HK-2 (cell line): ENCODE data around the gene SLC25A31.
A peak's percentile ranks its signal among the peaks of the same experiment; 100 is the strongest.

Experiments used
- DNase-seq: peaks from one replicate; pipeline ENCODE4 v3.0.0-alpha.2; 2018; ENCODE audit not compliant: unreplicated experiment

Gene SLC25A31

DNA sequence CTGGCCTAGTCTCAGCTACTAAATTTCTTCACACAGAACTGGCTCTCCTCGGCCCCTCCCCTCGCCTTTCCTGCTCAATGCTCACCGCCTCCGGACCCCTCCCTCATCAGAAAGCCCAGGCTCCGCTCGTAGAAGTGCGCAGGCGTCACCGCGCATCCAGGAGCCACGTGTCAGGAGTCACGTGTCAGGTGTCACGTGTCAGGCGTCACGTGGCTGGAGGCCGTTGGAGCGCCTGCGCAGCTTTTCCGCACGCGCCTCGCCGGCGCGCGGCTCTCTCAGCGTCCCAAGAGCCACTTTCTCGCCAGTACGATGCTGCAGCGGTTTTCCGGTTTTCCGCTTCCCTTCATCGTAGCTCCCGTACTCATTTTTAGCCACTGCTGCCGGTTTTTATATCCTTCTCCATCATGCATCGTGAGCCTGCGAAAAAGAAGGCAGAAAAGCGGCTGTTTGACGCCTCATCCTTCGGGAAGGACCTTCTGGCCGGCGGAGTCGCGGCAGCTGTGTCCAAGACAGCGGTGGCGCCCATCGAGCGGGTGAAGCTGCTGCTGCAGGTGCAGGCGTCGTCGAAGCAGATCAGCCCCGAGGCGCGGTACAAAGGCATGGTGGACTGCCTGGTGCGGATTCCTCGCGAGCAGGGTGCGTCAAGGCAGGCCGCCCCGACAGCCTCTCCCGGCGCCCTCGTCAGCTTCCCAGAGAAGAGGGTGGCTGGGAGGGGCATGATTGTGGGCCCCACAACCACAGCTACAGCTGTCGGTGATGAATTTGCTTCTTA lies at the start of gene SLC25A31:
TSS of gene SLC25A31 (plus strand) at position 259 of the 772 bp plus-strand sequence. CDS start at position 405, 146 bp downstream.
- DNase-seq: no peak

DNA sequence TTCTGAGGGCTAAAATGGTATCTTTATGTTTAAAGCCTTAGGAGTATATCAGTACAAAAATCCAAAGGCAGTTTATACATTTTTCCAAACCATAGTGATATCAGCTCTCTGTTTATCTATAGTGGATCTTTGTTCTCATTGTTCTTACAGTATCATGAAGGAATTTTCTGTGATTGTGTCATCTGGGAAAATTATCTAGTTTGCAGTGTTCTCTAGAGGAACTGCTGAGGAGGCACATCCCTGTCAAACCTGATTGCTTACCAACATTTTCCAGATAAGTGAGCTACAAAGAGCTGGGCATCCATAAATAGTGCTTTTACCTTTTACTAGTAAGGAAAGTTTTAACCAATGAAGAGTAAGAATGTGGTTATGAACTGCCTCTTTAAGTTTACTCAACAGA lies 44.9 kb upstream of the SLC25A31 start:
- DNase-seq: no peak

DNA sequence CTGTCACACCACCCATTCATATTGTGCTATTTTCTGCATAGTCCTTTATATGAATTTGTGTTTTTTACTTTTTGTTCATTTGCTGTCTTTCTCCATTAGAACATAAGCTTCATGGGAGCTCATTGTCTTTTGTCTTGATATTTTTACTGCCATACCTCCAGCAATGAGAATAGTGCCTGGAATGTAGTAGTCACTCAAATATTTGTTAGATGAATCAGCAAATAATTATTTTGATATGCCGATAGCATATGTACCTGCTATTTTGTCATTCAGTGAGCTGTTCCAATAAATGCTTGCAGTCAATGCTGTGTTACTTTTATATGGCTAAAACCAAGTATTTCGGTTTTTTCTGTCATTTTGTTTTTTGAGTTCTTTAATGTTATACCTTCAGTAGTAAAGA lies 43.5 kb upstream of the SLC25A31 start:
- DNase-seq: no peak

DNA sequence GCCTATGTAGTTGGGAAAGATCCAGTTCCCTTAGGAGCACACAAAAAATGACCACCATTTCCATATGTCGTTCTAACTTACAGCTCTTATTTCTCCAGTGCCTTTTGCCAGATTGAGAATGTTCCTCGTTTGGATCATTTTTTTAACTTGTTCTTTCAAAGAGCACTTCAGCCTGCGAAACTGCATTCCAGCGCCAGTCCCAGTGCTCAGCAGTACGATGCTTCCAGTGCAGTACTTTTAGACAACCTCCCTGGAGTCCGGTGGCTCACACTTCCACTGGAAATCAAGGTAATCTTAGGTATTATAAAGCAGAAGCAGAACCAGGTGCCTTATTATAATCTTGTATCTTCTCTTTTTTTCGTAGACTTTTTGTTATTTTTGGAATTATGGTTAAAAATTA lies 42.6 kb upstream of the SLC25A31 start:
- DNase-seq: no peak

DNA sequence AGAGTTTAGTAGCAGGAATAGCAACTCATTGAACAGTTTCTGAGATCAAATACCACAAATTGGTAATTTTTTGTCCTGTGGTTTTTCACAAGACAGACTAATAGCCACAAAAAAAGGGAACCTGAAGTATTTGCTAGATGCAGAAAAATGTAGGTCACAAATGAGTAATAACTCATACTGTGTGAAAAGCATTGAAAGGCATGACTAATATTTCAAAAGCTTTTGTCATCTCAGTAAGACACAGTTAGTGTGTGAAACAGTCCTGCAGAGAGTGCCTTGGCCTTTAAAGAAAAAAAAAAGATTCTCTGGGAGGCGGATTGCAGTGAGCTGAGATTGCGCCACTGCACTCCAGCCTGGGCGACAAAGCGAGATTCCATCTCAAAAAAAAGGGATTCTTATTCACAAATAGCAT lies 31.4 kb upstream of the SLC25A31 start:
- DNase-seq: no peak

DNA sequence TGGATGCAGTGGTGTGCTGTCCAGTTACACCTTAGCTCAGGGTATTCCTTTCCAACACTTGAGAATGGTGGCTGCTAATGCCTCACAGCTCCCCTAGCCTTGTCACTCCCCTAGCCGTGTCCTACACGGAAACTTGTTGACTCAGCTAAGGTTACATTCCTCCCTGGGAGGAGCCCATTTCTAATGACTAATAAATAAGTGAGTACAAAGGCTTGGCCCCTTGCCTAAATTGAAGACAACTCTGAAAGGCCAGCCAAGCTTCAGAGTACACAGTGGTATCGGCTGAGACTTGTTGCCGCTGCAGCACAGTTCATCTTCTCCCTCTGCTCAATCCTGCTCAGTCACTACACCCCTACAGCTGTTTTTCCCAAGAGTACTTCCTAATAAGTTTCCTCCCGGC lies 21.2 kb upstream of the SLC25A31 start:
- peak; percentile 34 for DNase-seq

DNA sequence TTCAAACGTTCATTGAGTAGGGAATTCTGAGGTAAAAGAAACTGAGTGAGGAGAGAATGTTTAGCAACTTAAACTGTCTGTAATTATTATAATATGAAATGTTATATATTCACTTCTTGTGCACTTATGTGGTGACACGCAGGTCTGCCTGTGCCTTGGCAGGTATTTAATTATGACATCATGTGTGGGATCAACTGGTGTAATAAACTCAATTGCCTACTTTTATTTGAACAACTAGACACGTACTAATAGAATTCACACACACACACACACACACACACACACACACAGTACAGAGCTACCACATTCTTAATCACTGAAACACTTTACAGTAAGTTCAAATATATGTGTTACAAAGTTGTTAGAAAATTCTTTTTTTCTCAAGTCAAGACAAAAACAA lies 20.7 kb upstream of the SLC25A31 start:
- DNase-seq: no peak

DNA sequence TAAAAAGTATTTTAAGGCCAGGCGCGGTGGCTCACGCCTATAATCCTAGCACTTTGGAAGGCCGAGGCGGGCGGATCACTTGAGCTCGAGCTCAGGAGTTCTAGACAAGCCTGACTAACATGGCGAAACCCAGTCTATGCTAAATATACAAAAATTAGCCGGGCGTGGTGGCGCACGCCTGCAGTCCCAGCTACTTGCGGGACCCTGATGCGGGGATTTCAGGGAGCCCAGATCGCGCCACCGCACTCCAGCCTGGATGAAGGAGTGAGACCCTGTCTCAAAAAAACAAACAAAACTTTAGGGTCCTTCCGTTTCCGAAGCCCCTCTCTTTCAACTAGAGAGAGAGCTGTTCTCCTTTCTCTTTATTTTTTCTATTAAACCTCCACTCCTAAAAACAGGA lies 1.2 kb downstream of the SLC25A31 start:
- no peak for DNase-seq

DNA sequence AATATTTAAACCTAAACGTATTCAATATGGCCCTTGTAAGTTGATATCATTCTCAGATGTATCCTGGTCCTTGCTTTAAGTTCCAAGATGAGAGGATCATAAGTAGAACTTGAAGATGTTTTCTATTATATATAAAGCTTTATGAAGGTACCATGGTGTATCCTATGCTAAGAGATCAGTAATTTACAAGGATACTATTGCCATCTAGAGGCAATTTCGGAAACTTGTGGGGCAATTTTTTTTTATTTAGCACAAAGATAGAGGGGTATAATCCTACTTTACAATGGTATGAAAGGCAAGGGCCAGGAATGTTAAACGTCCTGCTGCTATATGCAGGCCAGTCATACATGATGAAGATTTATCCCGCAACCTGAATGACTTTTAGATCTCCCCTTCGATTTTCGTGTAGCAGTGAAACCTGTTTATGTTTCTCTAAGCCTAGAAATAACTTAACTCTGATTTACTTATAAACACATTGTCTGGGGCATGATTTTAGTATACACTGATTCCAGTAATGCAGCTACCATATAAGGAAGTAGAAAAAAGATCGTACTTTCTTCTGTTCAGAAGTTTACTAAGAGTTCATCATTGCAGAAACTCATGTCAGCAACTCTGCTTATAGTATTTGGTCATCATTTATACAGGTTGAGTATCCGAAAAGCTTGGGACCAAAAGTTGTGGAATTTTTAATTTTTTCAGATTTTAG lies 2.6 kb downstream of the SLC25A31 start:
- DNase-seq: no peak

DNA sequence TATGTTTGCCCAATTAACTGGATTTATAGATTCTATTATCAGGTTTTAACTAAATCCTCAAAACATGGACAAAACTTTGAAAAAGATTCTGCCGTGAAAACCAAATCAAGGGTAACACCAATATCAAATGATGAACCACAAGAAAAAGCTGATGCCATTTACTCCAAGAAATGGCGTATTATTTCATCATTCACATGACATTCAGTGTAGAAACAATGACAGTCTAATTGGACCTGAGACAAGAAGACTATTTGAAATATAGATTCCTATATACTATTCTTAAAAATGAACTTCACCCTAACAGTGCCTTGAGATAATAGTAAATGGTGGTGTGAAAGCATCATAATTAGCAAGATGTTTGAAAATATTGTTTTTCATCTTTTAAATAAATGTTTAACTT lies 4.8 kb downstream of the SLC25A31 start:
- no peak for DNase-seq

DNA sequence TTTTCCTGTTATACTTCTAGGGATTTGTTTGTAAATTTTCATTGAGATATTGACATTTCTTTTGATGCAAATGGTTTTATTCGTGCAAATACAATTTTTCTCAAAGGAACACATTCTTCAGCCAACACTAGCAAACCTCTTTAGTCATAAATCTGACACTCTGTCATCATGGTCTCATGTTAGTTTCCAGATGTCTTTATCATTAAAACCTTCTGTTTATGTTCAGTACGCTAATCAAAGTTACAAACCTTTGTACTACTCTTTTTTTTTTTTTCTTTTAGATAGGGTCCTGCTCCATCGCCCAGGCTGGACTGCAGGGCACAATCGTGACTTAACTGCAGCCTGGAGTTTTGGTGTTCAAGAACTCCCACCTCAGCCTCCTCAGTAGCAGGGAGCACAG lies 7.1 kb downstream of the SLC25A31 start:
- DNase-seq: no peak

DNA sequence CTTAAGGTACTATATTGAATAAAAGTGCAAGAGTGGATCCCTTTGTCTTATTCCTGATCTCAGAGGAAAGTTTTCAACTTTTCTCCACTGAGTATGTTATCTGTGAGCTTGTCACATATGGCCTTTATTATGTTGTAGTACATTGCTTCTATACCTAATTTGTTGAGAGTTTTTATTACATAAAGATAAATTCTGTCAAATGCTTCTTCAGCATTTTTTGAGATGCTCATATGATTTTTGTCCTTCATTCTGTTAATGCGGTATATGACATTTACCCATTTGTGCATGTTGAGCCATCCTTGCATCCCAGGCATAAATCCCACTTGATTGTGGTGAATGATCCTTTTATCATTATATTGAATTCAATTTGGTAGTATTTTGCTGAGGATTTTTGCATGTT lies 11.0 kb downstream of the SLC25A31 start:
- no peak for DNase-seq

DNA sequence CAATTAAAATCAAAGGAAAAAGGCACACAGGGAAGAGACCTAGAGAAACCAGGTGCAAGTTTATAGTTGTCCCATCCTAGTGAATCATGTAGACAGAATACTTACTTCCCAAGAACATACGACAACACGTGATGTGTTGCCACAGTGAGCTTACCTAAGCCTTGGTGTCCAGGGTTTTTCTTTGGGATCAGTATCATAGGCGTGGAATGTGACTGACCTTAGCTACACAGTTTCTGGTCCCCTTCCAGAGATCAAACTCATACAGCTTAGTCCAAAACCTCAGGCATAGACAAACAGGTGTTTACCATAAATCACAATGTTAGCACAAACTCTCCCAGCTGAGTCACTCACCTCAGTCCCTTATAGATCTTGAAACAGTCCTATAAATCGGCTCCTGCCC lies 17.7 kb downstream of the SLC25A31 start:
- DNase-seq: no peak

DNA sequence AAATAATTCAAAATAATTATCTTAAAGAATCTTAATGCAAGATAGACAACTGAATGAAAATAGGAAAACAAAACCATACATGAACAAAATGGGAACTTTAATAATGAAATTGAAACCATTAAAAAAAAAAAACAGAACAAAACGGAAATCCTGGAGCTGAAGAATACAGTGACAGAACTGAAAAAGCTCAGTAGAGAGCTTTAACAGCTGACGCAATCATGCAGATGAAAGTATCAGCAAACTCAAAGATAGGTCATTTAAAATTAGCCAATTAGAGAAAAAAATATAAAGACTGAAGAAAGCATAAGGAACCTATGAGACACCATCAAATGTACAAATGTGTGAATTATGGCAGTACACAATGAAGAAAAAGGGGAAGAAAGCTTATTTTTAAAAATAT lies 18.8 kb downstream of the SLC25A31 start:
- no peak for DNase-seq

DNA sequence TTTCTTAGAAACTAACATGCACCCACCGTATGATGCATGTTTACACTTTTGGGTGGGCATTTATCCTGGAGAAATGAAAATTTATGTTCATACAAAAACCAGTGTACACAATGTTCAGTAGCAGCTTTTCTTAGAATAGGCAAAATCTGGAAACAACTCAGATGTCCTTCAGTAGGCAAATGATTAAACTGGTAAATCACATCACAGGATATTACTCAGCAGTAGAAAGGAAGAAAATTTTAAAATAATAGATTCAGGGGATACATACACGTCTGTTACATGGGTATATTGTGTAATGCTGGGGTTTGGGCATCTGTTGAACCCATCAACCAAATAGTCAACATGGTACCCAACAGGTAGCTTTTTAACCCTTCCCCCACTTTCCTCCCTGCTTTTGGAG lies 26.7 kb downstream of the SLC25A31 start:
- DNase-seq: no peak

DNA sequence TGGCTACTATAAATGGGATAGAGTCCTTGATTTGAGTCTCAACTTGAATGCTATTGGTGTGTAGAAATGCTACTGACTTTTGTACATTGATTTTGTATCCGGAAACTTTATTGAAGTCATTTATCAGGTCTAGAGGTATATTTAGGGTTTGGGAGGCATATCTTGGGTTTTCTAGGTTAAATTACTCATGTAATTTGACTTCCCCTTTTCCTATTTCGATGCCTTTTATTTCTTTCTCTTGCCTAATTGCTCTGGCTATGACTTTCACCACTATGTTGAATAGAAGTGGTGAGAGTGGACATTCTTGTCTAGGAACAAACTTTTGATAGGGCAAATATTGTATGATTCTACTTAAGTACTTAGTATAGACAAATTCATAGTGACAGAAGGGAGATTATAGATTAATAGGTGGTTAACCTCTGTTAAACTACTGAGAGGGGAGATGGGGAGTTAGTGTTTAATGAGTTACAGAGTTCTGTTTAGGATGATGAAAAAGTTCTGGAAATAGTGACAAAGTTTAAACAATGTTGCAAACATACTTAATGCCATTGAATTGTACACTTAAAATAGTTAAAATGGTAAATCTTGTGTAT lies 29.1 kb downstream of the SLC25A31 start:
- DNase-seq: no peak

DNA sequence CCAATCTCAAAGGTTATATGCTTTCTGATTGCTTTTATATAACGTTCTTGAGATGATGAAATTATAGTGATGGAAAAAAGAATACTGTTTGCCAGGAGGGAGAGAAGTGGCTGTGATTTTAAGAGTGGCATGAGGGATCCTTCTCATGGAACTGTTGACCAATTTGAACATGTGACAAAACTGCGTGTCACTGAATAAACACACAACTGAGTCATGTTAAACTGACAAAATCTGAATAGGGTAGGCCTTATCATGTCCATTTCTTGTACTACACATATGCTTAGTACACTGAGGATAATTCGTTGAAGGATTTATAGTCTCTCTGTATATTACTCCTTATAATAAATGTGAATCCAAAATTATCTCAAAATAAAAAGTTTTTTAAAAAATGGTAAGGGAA lies 29.7 kb downstream of the SLC25A31 start:
- DNase-seq: no peak

DNA sequence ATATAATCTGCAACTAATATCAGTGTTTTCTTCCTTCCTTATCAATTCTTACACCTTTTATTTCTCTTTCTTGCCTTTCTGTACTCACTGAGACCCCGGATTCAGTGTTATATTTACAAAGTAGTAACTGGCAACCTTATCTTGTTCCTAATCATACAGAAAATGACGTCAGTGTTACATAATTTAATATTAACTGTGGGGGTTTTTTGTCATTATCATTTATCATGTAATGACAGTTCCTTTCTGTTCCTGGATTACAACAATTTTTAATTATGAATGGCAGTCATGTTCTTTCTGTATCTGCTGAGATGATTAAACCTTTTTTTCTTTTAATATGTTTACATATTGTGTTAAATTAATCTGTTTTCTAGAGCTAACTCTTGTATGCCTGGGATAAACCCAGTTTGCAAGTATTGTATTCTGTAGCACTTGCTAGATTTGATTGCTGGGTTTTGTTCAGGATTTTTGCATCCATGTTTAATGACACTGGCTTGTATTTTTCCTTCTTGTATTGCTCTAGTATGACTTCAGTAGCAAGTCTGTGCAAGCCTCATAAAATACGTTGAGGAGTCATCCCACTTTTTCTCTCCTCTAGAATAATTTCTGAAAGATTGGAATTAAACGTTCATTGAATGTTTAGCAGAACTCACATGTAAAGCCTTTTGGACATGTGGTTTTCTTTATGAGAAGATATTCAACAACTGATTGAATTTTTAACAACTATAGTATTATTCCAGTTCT lies 41.5 kb downstream of the SLC25A31 start:
- DNase-seq: no peak

DNA sequence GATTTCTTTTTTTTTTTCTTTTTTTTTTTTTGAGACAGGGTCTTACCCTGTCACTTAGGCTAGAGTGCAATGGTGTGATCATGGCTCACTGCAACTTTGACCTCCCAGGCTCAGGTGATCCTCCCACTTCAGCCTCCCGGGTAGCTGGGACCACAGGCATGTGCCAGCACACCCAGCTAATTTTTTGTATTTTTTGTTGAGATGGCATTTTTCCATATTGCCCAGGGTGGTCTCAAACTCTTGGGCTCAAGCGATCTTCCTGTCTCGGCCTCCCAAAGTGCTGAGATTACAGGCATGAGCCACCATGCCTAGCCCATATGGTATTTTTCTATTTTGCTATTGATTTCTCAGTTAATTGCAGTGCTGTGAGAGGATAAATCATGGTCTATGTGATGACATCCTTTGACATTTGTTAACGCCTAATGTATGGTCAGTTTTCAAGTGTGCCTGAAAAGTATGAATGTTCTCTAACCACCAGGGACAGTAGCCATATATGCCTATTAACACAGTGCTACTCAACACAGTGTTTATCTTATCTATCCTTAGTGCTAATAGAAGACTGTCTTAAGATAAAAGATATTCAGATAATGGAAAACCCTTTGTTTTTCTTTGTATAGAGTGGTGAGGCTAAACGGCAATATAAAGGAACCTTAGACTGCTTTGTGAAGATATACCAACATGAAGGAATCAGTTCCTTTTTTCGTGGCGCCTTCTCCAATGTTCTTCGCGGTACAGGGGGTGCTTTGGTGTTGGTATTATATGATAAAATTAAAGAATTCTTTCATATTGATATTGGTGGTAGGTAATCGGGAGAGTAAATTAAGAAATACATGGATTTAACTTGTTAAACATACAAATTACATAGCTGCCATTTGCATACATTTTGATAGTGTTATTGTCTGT lies 42.8 kb downstream of the SLC25A31 start:
- DNase-seq: no peak

DNA sequence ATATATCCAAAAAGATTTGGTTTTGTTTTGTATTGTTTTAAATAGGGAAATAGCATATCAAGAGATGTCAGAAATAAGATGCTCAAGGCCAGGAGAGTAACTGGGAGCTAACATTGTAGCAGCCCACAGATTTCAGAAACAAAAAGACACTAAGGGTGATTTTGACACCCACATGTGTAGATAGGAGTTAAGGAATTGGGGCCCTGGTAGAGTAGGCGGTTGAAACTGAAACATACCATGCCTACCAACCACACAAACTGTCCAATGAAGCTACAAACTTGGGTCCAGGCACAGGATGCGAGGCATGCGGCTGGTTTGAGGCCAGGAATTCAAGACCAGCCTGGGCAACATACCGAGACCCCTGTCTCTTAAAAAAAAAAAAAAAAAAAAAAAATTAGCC lies 45.6 kb downstream of the SLC25A31 start:
- DNase-seq: no peak

DNA sequence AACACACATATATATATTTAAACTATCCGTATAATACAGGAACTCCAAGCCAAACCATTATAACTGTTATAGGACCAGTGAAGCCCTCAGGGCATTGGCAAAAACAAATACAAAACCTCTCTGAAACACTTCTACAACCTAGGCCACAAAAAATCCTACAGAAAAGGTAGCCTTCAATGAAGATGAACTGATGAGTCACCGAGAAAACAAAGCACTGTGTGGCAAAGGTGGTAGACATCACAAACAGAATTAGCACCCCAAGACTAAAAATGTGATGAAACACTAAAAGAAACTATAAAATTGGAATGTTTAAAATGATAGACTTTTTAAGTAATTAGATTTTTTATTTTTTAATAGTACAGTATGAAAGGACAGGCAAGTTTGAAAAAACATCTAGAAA lies 46.4 kb downstream of the SLC25A31 start:
- DNase-seq: no peak
